CD4-positive, alpha-beta T cell treated with Interleukin-4 for 1 hour (primary cell): ENCODE measurements around the gene CYP2D6.
"Not testable (repeated sequence)": the region's sequence is repeated elsewhere in the genome, so short reads cannot be mapped to it uniquely, and the experiment has no call there.

Experiments
- DNase-seq, 2 donors: peaks; one replicate each; pipeline ENCODE4 v3.0.0-alpha.2; 2020 to 2022

CYP2D6 gene

DNA sequence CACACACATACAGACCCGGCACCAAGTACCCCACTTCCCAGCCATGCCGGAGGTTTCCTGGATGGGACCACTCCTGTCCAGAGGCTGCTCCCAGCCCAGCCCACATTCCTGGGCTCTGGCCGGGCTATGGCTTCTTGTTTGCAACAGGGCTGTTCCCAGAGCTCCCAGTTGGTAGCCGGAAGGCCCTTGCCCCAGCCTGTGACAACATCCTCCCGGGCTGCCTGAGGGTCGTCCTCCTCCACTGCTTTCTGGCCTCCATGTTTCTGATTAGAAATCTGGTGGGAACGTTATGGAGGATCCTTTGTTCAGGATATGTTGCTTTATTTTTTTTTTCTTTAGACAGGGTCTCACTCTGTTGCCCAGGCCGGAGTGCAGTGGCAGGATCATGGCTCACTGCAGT, 952 bp upstream of the CYP2D6 start:
- DNase-seq = no peak

- not testable (repeated sequence) for DNase-seq
Observed at GRCh38 chr22:42130182-42130581, 428 bp downstream of the CYP2D6 start.

- DNase-seq = not testable (repeated sequence)
Observed at GRCh38 chr22:42128776-42129694, 1.6 kb downstream of the CYP2D6 start.

GRCh38 chr22:42128007-42128406, 2.6 kb downstream of the CYP2D6 start:
- not testable (repeated sequence) for DNase-seq

- no peak for DNase-seq
Observed at GRCh38 chr22:42127606-42128005, 3.0 kb downstream of the CYP2D6 start.

GRCh38 chr22:42123529-42123928, 7.1 kb downstream of the CYP2D6 start:
- not testable (repeated sequence) for DNase-seq

- peak in 1 of 2 donors; percentile 60 for DNase-seq
Observed at GRCh38 chr22:42120231-42121021, 10.2 kb downstream of the CYP2D6 start.

- DNase-seq = no peak
Observed at GRCh38 chr22:42116848-42117424, 13.7 kb downstream of the CYP2D6 start.

DNA sequence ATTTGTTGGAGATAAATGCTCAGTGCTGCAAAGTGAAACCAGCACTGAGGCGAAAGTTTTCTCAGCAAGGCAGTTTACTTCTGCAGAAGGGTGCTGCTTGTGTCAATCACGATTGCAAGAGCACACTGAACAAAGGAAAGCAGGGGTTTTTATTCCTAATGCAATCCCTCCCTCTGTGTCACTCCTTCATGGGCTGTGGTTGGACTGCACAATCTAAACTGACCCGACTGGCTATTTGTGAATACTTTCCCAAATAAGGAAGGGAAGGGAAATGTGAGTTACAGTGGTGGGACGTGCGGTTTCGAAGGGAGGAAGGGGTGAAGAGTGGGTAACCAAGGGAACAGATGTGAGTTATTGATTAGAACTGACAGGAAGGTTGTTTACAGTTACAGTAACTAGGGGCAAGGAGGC, 15.2 kb downstream of the CYP2D6 start:
- not testable (repeated sequence) for DNase-seq

- no peak for DNase-seq
Observed at GRCh38 chr22:42114721-42115120, 15.9 kb downstream of the CYP2D6 start.

GRCh38 chr22:42112793-42113192, 17.8 kb downstream of the CYP2D6 start:
- DNase-seq = not testable (repeated sequence)

- no peak for DNase-seq
Observed at GRCh38 chr22:42111798-42112197, 18.8 kb downstream of the CYP2D6 start.

DNA sequence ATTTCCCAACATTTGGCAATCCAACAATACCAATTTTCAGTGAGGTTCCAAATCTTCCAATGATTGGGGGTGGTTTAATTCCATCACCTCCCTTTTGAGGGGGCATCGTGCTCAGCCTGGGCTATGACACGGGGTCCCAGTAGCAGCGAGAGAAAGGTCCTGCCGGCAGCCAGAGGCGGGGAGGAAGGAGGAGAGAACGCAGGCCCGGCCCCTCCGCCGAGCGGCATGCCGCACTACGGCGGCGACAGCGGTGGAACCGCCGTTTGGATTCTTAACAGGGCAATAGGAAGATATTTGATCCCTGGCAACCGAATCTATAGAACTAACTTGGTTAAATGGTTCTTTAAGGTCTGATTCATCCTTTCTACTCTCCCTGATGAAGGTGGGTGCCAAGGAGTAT, 21.8 kb downstream of the CYP2D6 start:
- DNase-seq = no peak

DNA sequence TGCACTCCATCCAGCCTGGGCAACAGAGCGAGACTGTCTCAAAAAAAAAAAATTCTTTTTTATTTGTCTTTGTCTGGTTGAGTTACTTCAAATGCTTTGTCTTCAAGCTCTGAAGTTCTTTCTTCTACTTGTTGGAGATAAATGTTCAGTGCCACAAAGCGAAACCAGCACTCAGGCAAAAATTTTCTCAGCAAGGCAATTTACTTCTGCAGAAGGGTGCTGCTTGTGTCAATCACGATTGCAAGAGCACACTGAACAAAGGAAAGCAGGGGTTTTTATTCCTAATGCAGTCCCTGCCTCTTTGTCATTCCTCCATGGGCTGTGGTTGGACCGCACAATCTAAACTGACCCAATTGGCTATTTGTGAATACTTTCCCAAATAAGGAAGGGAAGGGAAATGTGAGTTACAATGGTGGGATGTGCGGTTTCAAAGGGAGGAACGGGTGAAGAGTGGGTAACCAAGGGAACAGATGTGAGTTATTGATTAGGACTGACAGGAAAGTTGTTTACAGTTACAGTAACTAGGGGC, 26.2 kb downstream of the CYP2D6 start:
- DNase-seq = not testable (repeated sequence)

GRCh38 chr22:42101199-42101598, 29.4 kb downstream of the CYP2D6 start:
- DNase-seq = no peak

GRCh38 chr22:42091455-42091782, 39.2 kb downstream of the CYP2D6 start:
- no peak for DNase-seq

- peak; percentile 100 for DNase-seq
Observed at GRCh38 chr22:42090596-42091454, 39.8 kb downstream of the CYP2D6 start, which contains the start of gene NDUFA6. TSS of gene NDUFA6 (minus strand) at chr22:42090772. CDS start at chr22:42090744, 28 bp downstream.

- DNase-seq = no peak
Observed at GRCh38 chr22:42086051-42086450, 44.6 kb downstream of the CYP2D6 start.

GRCh38 chr22:42084874-42085273, 45.7 kb downstream of the CYP2D6 start:
- DNase-seq = no peak

DNA sequence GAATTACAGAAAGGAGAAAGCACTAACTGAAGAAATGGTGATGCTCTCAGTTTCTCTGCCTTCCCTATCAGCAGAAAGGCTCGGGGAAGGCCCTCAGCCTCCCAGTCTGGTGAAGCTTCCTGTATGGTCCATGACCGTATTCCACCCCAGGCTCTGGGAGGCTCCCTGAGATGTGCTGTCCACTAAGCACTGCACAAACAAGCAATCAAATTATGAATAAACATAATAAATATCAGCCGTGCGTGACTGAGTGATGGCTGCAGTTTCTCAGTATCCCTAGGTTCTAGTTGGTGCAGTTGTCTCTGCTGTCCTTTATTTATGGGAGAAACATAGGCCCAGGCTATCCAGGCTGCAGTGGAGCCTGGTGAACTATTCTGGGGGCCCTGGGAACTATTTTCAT, 47.5 kb downstream of the CYP2D6 start:
- no peak for DNase-seq

- peak in 1 of 2 donors; percentile 40 for DNase-seq
Observed at GRCh38 chr22:42080287-42080686, 50.3 kb downstream of the CYP2D6 start.
